Measurements from ENCODE around the gene NSUN7.

Gene NSUN7

DNA sequence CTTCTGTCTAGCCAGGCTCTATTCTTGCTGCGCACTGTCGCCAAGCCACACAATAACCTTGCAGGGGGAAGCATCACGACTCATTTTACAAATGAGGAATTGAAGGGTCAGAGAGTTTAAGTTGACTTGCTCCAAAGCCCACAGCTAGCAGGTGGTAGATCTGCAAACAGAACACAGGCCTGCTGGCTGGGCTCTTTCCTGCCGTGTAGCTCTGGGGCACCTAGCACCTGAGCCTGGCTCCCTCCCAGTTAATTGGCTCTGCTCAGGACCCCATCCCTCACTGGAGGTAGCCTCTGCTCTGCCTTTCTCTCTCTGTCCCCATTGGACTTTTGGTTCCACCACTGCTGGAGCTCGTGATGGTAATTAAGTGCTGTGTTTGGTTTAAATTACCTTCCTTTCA, 98.5 kb downstream of the NSUN7 start:
- no peak overlapping the region for H3K4me3 ChIP-seq (ENCODE audit: control insufficient read depth, low read depth, low read length)
- no peak for DNase-seq (ENCODE audit: low read depth)
- TF ChIP-seq, protein P1, sequence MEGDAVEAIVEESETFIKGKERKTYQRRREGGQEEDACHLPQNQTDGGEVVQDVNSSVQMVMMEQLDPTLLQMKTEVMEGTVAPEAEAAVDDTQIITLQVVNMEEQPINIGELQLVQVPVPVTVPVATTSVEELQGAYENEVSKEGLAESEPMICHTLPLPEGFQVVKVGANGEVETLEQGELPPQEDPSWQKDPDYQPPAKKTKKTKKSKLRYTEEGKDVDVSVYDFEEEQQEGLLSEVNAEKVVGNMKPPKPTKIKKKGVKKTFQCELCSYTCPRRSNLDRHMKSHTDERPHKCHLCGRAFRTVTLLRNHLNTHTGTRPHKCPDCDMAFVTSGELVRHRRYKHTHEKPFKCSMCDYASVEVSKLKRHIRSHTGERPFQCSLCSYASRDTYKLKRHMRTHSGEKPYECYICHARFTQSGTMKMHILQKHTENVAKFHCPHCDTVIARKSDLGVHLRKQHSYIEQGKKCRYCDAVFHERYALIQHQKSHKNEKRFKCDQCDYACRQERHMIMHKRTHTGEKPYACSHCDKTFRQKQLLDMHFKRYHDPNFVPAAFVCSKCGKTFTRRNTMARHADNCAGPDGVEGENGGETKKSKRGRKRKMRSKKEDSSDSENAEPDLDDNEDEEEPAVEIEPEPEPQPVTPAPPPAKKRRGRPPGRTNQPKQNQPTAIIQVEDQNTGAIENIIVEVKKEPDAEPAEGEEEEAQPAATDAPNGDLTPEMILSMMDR (conservative IDR thresholded peaks at IDR 0.05; ENCODE audit: control insufficient read depth, insufficient read depth, low read depth, low read length) = no peak

DNA sequence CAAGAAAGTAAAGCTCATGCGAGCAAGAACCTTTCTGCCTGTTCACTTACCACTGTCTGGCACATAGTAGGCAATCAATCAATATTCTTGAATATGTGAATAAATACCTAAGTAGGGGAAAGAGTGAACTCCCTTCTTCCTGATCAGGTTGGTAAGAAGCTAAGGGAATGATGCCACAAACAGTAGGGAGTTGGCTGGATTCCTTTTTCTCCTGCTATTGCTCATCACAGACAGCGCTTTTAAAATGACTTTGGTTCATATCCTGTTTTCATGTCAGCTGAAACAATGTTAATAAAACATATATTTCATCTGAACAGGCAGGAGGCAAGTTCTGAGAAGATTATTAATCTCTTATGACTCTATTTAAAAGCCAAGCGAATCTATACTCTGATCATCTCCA, 99.2 kb downstream of the NSUN7 start:
- TF ChIP-seq, protein P1 (conservative IDR thresholded peaks at IDR 0.05; ENCODE audit: control insufficient read depth, insufficient read depth, low read depth, low read length) = no peak
- DNase-seq (ENCODE audit: low read depth) = peak; percentile 53

DNA sequence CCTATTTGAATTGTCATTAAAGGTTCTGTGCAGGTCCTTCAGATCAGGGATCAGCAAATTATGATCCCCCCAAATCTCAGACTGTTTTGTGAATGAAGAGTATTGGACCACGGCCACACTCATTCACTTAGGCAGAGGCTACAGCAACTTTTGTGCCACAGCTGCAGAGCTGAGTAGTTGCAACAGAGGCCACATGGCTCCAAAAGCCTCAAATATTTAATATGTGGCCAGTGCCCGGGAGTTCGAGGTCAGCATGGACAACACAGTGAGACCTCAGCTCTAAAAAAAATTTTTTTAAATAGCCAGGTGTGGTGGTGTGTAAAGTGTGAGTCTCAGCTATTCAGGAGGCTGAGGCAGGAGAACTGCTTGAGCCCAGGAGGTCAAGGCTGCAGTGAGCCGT, 100.7 kb downstream of the NSUN7 start:
- TF ChIP-seq, protein P1 (conservative IDR thresholded peaks at IDR 0.05; ENCODE audit: control insufficient read depth, insufficient read depth, low read depth, low read length) = no peak
- H3K4me3 ChIP-seq (ENCODE audit: control insufficient read depth, low read depth, low read length) = no peak overlapping the region
- no peak for DNase-seq (ENCODE audit: low read depth)

More for the DNA sequence above, 99.2 kb downstream of the NSUN7 start:
- no peak overlapping the region for H3K4me3 ChIP-seq (ENCODE audit: control insufficient read depth, low read depth, low read length)

DNA sequence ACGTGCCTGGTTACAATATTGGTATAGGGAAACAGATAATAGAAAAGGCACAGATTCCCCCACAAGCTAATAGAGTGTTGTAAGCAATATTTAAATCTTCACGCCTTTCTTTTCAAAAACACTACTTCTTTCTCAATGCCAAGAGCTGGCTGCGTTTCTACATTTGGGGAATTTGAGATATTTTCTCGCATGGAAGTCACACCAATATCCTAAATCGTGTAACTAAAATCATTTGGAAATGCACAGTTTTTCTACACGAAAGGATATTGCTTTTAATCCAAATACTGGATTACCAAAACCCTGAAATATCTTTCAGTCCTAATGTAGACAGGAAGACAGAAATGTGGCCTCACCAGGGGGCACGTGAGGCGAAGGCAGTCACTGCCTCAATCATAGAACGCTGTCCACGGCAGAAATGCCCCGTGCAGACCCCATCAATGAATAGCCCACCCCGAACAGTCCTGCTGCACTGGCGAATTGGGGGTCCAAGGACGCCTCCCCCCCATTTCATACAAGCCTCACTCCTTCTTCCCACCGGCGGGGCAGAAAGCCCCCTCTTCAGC, 106.6 kb downstream of the NSUN7 start:
- TF ChIP-seq, protein P1 (conservative IDR thresholded peaks at IDR 0.05; ENCODE audit: control insufficient read depth, insufficient read depth, low read depth, low read length) = no peak
- H3K4me3 ChIP-seq (ENCODE audit: control insufficient read depth, low read depth, low read length) = peak overlapping the region; percentile 39
- no peak for DNase-seq (ENCODE audit: low read depth)

DNA sequence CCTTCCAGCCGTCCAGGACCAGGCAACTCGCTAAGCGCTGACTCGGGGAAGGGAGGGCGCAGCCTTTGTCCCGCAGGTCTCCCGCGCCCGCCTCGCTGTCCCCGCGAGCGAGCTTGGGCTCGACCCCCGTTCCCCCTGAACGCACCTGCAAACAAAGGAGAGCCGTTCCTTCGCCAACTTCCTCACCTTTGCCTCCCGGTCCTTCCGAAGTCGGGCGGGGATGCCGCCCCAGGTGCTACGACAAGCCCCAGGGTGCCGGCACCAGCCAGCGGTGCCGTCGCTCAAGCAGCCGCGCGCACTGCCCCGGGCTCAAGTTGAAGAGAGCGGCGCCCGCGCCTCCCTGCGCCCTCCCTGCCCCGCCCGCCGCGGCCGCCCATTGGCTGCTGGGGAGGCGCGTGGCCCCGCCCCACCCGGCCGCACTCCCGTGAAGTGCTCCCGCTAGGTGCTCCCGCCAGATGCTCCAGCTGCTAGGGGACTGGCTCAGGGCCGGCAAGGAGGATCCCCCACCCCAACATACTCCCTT, 107.1 kb downstream of the NSUN7 start:
- peak; percentile 39 for DNase-seq (ENCODE audit: low read depth)
- peak overlapping the region; percentile 39 for H3K4me3 ChIP-seq (ENCODE audit: control insufficient read depth, low read depth, low read length)
- TF ChIP-seq, protein P1 (conservative IDR thresholded peaks at IDR 0.05; ENCODE audit: control insufficient read depth, insufficient read depth, low read depth, low read length) = no peak

DNA sequence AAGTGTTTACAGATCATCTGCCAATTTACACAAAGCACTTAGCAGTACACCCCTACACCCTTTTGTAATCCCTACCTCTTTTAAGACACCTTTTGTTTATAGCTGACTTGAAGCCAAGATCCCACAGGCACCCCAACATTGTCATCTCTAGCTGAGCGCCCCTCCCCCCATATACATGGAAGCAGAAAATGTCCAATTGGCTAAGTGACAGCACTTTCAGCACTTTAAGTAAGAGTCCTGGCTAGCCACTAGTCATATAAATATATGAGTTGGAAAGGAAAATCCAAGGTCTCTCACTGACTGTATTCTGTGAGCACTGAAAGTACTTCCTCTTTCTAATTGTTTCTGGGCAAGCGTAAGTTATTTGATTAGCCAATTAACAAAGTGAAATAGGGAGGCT, 108.2 kb downstream of the NSUN7 start:
- TF ChIP-seq, protein P1 (conservative IDR thresholded peaks at IDR 0.05; ENCODE audit: control insufficient read depth, insufficient read depth, low read depth, low read length) = no peak
- no peak for DNase-seq (ENCODE audit: low read depth)
- no peak overlapping the region for H3K4me3 ChIP-seq (ENCODE audit: control insufficient read depth, low read depth, low read length)
